MV-4-11 (cell line): Measurements from ENCODE around the gene PPP1CA.

Experiments
- DNase-seq: peaks from one replicate; lab custom pipeline; 2025; lab: John Stamatoyannopoulos, UW

Gene PPP1CA

DNA sequence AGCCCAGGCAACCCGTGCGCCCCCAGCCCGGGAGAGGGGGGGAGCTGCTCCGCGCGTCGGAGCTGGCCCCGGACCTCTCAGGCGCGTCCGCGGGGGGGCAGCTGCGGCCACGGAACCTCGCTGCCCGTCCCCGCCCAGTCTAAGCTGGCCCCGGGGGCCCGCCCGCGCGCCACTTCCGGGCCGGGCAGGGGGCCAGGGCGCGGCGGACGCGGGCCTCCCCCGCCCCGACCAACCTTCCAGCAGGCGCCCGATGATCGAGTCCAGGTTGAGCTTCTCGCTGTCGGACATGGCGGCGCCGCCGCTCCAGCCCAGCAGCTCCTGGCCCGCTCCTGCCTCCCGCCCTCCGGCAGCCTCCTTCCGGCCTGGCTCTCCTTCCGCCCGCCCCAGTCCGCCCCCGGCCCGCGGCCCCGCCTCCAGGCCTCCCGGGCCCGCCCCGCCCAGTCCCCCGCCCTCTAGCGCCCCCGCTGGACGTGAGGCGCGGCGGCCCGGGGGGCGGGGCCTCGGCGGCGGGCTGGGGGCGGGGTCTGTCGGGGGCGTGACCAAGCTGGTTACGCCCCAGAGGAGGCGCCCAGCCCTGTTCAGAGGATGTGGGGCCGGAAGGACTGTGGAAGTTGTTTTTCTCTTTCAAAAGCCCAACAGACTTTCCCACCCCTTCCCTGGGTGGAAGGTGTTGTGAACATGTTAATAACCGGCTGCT lies at the start of gene PPP1CA:
TSS of gene PPP1CA (minus strand) at position 364 of the 697 bp plus-strand sequence. CDS start at position 288, 76 bp downstream.
- peak; percentile 82 for DNase-seq

DNA sequence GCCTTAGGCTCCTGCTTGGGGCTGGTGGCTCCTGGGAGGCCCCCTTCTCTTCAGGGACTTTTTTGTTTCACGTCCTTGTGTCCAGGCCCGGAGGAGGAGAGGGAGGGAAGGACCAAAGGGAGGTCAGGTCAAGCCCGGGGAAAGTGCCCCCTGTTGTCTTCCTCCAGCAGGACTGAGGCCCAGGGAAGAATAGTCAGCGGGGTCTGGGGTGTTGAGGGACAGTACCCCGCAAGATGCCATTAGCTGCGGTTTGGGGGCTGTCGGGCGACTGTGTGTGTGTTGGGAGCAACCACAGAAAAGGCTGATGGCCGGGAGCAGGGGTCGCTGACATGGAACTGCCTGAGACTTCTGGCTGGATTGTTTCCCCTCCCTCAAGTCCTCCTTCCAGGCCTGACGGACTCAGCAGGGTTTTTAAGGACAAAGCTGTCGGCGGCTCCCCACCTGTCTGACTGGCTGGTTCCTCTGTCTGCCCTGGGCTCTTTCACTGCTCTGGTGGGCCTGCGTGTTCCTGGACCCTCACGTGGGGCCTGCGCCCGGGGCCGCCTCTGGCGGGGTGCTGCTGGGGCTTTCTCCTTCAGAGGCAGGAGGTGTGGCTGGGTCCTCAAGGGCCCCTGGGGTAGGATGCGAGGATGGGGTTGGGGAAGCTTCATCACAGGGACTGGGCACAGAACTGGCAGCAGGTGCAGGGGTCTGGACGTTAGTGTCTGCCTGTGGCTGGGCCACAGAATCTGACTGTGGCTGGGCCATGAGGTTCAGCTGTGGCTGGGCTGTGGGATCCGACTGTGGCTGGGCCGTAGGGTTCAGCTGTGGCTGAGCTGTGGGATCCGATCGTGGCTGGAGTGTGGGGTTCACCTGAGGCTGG lies 49.4 kb upstream of the PPP1CA start:
- DNase-seq: no peak

DNA sequence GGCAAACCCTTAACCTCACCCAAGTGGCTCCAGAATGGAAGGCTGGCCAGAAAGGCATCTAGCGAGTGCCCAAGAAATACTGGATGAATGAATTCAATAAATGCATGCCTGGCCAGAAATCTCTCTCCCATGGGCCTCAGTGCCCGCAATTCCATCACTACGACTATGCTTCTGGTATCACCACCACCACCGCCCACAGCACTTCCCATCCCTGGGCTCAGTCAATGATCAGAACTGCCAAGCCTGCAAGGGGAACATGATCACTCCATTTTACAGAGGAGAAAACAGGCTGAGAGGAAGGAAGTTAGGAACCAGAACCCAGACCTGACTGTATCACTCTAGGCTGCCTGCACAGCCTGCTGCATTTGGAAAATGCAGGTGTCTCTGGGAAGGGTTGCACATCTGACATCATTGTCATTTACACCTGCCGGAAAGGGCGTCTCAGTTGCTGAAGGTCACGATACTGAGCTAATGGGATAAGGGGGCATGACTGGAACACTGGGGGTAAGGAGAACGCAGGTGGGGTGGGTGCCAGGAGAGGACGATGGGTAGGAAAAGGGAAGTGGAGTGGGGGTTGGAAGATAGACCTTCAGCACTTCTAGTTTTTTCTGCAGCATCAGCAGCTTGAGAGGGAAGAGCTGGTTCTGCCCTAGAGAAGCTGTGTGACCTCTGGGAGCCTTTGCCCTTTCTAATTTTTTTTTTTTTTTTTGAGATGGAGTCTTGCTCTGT lies 47.6 kb upstream of the PPP1CA start:
- DNase-seq: no peak

DNA sequence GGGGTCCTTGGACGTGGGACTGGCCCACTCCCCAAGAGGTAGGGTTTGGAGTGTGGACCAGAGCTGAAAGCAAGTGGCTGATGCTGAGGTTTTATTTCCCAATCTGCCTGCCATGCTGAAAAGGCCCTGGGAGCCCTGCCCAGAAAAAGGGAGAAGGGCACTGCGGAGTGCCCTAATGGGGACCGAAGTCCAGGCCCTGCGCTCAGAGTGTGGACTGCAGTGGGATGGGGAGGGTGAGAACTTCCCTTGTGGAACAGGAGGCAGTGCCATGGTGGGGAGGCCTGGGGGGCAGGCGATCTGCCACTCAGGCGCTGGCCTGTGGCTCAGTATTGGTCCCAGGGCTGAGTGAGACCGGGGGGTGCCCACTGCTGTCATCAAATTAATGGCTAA lies 46.6 kb upstream of the PPP1CA start:
- no peak for DNase-seq

DNA sequence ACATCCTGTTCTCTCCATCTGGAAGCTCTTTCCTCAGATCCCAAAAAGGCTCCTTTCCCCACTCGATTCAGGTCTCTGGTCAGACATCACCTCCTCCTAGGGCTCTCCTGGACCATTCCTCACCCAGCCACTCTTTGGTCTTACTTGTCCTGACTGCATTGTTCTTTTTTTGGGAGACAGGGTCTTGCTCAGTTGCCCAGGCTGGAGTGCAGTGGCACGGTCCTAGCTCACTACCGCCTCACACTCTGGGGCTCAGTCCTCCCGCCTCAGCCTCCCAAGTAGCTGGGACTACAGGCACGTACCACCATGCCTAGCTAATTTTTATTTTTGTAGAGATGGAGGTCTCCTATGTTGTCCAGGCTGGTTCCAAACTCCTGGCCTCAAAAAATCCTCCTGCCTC lies 43.9 kb upstream of the PPP1CA start:
- DNase-seq: no peak

DNA sequence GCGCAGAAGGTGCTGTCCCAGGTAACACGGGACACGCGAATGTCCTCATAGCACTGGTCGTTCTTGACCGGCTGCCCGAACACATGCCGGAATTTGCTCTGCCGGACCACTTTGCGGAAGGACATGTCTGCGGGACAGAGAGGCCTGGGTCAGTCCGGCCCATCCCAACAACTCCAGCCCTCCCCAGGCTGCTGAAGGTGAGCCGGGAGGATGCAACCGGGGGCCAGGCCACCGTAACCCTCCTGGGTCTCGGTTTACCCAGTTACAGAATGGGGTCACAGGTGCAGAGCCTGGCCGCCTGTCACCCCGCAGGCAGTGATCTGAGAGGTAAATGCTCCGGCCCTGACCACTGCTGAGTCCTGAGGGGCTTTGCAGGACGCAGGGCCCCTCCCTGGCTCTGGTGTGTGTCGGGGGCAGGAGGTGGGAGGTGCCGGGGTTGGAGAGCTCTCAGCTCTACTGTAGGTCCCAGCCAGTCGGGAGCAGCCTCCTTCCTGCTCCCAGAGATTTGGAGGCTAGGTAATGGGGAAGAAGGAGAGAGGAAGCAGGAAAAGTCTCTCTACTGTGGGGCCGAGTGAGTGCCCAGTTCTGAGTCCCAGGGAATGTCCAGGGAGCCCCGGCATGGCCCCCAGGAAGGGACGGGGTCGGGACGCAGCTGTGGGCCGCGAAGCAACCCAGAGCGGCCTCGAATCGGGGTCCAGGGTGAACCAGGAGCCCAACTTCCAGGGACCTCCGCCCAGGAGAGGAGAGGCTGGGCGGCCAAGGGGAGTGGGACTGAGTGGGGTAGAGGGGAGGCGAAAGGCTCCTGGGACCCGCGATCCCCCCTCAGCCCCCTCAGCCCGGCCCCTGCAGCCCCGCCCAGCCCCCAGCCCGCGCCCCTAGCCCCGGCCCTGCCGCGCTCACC lies 41.1 kb upstream of the PPP1CA start:
- DNase-seq: no peak

DNA sequence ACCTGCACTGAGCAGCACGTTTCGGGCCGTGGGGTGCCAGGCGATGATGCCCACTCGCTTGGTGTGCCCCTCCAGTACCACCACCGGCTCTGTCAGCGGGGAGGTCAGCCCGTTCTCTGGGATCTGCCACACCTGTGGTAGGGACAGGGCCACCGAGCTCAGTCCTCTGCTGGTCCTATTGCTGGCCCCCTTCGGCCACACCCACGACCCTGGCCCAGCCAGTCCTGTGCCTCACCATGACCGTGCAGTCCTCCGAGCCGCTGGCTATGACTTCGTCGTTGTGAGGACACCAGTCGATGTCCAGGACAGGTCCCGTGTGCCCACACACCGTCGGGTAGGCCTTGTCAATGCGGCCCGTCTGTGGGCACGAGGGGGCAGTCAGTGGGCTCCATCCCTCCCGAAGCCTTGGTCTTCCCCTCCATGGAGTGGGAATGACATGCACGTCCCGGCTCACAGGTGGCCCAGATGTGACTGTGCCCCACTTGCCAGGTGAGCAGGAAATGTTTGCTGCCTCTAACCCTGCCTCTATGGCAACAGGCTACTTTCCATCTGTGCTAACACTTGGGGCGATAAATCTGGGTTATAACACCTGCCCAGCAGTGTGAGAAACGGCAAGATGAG lies 40.2 kb upstream of the PPP1CA start:
- no peak for DNase-seq

DNA sequence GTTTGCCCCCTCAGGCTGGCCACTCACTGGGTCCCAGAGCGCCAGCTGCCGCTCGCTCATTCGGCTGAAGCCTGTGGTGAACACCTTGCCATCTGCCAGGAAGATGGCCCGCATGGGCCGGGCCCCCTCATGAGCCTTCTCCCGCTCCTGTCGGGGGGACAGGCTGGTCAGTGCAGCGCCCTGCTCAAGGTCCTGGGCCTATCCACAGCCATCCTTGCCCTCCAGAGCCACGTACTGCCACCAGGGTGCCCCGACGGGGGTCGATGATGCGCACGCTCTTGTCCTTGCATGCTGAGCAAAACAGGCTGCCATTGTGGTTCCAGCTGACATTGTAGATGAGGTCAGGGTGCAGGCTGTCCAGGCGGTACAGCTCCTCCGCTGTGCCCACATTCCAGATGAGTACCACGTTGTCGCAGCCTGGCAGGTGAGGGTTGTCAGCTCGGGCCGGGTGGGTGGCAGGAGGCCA lies 39.5 kb upstream of the PPP1CA start:
- DNase-seq: no peak

DNA sequence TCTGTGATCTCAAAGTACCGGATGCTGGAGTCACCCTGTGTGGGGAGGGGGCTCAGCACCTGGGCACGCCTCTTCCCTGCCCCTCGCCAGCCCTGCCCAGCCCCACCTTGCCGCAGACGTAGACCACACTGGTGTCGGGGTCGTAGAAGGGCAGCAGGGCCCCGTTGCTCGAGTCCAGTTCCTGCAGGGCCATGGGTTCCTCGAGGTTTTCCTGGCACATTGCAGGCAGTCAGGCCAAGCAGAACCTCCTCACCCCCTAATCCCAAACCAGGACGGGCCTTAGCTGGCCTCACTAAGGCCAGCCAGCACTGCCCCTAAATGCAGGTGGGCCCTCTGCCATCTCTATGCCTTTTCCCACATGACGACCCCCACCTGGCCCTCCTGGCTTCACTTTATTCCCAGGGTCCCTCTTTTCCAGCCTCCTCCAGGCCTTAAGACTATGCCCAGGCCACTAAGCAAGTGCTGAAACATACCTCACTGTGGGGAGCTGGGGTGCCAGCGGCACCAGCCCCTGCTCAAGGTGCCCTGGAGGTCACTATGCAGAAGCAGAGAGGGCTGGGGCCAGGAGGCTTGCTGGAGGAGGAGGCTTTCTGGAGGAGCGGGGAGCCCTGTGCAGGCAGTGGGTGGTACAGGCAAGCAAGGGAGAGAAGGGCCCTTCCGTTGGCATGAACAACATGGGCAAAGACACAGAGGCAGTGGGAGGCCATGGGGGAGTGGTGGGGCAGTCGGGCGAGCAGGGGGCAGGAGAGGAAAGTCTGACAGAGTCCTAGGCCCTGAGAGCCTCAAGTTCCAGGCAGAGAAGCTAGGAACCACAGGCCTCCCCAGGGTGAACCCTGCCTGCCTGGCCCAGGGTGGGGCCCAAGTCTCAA lies 38.8 kb upstream of the PPP1CA start:
- DNase-seq: no peak

DNA sequence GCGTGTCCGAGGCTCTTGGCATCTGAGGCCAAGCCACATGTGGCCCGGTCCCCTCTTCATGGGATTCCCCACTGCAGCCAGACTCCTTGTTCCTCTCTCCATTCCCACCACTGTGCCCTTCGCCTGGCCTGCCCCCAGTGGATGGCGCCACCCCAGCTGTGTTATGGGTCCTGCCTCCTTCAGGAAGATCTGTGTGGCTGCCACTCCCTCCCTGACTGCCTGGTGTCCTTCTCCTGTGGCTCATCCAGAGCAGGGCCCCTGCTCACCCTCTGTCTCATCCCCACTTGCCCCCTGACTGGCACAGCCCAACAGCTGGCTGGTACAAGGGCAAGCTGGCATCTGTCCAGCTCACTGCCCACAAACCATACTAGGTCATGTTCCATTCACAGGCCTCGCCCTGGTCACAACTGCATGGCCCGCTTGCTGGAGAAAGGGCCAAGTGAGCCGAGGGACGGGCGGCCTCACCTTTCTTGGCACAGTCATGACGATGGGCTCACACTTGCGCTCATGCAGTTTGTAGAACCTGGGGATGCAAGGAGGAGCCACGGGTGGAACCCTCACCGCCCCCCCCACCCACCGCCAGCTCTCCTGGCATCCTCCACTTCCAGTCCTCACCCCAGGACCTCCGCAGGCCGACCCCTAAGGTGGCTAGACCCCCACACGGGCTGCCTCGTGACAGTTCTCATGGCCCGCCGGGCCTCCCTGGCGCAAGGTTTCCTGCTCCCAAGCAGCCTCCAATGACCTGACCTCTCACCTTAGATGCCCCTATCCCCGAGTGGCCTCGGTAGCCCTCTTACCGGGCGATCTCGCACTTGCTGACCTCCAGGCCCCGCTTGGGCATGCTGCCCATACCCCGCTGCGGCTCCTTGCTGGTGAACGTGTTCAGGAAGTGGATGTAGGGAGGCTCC lies 37.9 kb upstream of the PPP1CA start:
- peak; percentile 19 for DNase-seq

DNA sequence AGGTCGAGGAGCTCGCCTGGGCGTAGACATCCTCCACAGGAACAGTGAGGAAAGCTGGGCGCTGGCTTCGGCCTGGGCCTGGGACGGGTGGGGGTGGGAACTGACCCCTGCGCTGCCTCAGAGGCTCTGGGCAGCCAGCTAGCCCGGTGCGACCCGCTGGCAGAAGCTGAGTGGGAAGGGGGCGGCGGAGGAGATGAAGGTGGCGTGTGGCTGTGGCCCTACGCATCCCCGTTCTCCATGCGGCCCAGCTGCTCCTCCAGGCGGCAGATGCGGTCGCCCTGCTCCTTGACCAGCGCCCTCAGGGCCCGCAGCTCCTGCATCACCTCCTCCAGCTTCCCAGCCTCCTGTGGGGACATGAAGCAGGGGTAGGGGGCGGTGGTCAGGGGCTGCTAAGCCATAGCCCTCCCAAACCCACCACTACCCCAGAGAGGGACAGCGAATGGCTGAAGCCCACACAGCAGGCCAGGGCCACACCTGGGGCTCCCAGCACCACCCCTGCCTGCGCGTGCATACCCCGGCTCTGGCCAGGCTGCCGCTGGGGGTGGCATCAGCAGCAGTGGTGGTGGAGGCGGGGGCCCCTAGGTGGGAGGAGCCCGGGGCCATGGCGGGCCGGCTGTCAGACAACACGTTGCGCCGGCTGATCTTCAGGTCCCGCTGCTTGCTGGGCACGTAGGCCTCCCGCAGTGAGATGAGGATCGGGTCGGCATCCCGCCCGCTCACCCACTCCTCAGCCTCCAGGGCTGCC lies 36.7 kb upstream of the PPP1CA start:
- DNase-seq: no peak

DNA sequence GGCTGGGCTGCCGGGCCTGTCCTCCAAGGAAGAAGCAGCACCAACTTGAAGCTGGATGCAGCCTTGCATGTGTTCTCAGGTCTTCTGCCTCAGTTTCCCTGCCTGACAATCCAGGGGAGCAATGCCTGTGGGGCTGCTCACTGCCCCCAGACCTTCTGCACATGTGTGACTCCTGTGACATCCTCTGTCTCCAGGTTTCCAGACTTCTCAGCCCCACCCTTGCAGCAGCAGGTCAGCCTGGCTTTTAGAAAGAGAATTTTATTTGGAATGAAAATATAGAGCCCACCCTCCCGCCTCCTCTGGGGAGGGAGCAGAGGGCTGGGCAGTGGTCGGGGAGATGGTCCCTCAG lies 36.1 kb upstream of the PPP1CA start:
- DNase-seq: no peak

DNA sequence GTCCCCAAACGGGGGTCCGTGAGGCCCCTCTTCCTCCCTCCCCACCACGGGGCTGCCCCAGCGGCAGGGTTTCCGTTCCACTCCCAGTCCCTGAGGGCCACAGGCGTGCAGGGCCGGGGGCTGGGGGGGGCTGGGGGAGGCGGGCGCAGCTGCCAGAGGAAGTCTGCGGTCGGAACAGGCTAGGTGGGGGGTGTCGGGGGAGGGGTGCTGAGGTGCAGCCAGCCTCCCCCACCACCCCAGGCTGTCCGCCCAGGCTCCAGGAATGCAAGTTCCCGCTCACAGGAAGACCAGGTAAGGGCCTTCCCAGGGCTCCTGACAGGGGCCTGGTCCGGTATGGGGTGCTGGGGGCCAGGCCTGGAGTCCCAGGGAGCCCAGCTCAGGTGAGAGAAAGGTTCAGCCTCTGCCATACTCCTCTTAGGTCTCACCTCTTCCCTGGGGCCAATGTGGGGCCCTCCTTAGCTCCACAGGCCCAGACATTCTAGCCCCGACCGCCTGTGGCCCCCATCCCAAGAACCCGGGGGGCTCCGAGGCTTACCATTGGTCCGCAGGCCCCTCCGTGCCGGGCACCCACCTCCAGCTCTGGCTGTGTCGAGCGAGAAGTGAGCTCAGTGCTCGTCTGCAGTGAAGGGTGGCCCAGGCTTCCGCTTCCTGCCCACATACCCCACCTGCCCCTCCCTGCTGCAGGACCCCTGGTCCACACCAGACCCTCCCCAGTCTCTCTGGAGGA lies 35.6 kb upstream of the PPP1CA start, which contains the start of gene PTPRCAP:
TSS of gene PTPRCAP (minus strand) at position 601 of the 727 bp plus-strand sequence. CDS start at position 538, 63 bp downstream.
- no peak for DNase-seq

DNA sequence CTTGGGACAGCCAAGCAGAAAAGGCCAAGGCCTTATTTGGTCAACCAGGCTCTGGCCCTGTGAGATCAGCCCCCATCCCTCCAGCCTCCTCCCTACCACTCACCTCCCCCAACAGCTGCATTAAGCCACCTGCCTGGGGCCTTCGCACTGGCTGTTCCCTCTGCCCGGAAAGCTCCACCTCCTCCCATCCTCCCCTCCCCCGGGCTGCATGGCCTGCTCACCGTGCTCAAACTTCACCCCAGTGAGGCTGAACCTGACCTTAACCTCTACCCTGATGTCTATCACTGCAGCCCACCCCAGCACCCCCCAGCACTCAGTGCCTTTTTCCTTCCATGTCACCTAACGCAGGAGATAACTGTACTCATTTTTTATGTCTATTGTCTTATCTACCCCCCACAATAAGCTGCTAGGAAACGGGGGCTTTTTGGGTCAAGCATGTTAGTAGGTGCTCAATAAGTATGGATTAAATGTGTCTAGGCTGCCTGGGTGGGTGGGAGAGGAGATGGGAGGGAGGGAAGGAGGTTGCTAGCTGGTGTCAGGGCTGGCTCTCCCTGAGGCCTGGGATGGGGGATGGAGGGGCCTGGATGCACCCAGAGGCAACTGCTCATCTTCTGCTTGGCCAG lies 34.9 kb upstream of the PPP1CA start:
- DNase-seq: no peak

DNA sequence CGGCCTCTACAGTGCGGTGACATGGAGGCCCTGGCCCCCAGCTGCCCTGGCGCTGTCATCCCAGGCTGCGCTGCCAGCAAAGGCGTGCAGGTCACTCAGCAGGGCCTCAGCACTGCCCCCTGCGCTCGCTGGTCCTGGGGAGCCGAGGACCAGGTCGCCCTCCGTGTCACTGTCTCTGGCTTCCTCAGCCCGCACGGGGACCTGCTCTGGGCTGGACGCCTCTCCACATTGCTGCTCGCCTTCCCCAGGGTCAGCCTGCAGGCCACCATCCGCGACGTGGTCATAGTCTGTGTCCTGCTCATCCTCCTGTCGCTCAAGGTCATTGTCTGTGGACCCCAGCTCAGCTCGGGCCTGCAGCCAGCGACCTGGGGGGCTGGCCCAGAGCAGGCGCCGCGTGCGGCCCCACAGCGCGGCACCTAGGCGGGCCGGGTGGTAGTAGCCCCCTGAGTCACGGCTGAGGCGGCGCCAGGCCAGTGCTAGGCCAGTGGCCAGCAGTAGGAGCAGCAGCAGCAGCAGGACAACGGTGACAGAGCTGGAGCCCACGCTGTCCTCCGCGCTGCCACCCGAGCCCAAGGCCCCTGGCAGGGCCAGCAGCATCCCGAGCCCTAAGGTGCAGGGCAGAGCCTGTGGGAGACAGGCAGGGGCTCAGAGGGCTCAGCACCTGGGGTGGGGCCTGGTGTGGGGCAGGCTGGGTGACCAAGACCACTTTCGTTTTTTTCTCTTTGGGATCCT lies 34.2 kb upstream of the PPP1CA start:
- DNase-seq: no peak

DNA sequence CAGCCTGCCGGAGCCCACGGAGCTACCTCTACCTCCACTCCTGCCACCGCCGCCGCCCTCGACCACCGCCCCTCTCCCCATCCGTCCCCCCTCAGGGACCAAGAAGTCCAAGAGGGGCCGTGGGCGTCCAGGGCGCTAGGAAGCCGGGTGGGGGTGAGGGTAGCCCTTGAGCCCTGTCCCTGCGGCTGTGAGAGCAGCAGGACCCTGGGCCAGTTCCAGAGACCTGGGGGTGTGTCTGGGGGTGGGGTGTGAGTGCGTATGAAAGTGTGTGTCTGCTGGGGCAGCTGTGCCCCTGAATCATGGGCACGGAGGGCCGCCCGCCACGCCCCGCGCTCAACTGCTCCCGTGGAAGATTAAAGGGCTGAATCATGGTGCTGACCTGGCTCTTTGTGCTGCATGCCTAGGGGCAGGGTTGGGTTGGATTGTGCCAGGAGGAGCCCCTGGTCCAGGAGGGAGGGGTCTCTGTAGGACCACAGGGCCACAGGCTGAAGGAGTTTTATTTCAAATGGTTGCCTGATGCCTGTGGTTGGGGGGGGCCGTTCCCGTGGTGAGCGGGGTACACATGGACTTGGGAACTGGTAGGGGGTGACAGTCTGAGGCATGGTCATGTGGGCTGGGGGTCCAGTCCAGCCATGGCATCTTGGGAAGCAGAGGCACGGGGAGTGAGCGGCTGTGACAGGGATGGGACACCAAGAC lies 33.5 kb upstream of the PPP1CA start:
- DNase-seq: no peak
